Stimulated activated CD8-positive, alpha-beta memory T cell treated with anti-CD3 and anti-CD28 coated beads, Interleukin-2, amount 100 ng/mL, for 1 hour (primary cell): ENCODE results near the gene TRIM66.

Experiments used
- DNase-seq, 2 donors: peaks; one replicate each; pipeline ENCODE4 v3.0.0-alpha.2; 2020; ENCODE audit warnings: low read depth in 2 of 2

TRIM66 gene

DNA sequence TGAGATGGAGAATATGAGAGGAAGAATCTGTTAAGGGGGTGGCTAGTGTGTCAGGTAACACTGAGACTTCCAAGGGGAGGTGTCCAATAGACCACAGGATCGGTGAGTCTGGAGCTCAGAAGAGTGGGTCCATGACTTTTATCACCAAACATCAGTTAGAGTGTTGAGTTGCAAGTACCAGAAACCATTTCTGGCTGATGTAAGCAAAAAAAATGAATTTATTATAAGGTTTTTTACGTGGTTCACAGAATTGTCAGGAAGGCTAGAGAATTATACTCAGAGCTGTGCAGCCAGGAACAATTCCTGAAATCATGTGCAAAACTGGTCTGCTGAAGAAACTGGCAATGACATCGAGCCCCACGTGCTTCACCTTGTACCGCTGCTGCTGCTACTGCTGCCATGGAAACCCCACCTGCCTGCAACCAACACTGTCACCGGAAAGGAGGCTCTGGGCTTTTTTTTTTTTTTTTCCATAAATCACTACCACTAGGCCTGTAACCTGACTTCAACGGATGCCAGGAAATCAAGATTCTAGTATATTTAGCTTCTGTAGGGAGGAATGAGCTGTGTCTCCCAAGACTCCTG is 71.8 kb downstream of the TRIM66 start:
- DNase-seq: no peak

DNA sequence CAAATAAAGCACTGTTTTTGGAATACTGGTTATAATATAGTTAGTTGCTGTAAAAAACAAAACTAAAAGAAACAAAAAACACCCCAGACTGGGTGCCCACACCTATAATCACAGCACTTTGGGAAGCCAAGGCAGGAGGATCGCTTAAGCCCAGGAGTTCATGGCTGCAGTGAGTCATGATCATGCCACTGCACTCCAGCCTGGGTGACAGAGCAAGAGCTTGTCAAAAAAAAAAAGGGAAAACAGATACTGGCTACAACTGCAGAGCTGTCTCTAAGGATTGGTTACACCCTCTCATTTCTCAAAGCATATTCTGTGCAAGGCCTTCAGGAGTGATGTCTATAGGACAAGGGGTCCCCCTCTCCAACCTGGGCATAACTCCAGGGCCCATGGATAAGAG is 73.8 kb downstream of the TRIM66 start:
- no peak for DNase-seq

DNA sequence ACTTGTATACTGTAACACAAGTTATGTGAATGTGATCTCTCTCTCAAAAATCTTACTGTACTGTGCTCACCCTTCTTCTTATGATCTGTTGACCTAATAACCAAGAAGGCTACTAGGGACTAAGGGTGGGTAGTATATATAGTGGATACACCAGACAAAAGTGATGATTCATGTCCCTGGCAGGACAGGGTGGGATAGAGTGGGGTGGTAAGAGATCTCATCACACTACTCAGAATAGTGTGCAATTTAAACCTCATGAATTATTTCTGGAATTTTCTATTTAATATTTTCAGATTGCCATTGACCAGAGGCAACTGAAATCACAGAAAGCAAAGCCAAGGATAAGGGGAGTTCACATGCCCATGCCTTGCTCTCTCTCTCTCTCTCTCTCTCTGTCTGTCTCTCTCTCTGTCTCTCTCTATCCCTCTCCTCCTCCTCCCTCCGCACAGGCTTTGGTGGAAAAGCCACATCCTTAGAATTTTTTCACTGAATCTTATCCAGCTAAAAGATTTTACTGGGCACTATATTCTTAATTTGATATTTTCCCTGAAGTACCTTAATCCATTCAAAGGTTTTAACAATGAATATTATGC is 76.4 kb downstream of the TRIM66 start:
- no peak for DNase-seq

- no peak for DNase-seq
These were observed 78.3 kb downstream of the TRIM66 start for GRCh38 chr11:8604078-8604723.

- DNase-seq: no peak
These were observed 78.8 kb downstream of the TRIM66 start for GRCh38 chr11:8603696-8604077.

- no peak for DNase-seq
These were observed 80.9 kb downstream of the TRIM66 start for GRCh38 chr11:8601376-8602133.

DNA sequence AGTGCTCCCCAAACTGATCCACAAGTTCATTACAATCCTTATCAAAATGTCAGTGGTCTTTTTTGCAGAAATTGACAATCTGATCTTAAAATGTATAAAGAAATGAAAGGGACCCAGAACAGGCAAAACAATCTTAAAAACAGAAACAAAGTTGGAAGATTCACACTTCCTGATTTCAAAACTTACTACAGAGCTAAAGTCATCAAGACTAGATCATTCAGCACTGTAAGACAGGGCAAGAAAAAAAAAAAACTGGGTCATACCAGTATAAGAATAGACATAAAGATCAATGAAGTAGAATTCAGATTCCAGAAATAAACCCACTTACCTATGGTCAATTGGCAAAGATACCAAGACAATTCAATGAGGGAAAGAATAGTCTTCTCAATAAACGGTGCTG is 84.0 kb downstream of the TRIM66 start:
- no peak for DNase-seq

DNA sequence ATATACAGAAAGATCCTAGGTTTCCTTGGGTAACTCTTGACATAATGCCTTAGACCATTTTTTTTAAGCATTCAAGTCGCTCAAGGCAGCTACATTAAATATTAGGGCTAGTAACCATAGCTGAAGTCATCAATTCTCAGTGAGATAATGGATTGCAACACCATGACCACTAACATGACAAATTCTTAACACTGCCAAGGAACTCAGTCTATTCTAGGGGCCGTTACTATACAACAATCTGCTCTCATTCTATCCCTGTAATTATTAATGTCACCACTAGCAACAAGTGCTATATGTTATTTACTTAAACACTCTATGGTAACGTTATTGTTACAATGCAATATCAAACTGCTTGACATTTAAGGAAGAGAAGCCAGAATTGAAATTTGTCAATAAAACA is 85.3 kb downstream of the TRIM66 start:
- DNase-seq: no peak

GRCh38 chr11:8596504-8597046 is 85.9 kb downstream of the TRIM66 start:
- no peak for DNase-seq

GRCh38 chr11:8593935-8594909 is 88.2 kb downstream of the TRIM66 start, which contains the start of gene STK33:
Gene STK33 (minus strand): TSS chr11:8594228. CDS start chr11:8474905, 119,323 bp downstream.
- DNase-seq: peak in 1 of 2 donors; percentile 4

DNA sequence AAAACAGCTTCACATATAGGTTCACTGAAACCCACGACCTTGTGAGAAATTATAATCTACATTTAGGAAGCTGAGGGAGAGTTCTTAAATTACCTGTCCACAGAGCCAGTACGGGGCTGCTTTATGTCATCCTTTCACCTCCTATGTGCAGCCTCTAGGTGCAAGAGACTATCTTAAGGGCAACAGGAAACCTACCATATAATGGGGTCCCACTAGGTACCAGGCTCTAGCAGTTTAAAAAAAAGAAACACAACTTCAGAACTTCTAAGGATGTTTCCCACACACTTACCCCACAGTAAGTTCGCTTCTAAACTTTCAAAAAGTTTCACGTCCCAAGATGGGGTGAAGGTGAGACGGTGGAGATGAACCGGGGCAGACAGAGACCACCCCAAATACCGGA is 89.0 kb downstream of the TRIM66 start:
- no peak for DNase-seq

DNA sequence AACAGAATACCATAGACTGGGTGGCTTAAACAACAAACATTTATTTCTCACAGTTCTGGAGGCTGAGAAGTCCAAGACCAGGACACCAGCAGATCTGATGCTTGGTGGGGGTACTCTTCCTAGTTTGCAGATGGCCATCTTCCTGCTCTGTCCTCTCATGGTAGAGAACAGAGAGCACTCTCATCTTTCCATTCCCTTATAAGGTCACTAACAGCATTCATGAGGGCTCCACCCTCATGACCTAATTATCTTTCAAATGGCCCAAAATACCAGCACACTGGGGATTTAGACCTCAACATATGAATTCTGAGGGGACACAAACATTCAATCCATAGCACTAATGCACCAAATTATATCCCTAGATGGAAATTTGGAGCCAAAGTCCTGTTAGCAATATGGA is 94.5 kb downstream of the TRIM66 start:
- no peak for DNase-seq

- DNase-seq: no peak
These were observed 95.7 kb downstream of the TRIM66 start for GRCh38 chr11:8586805-8587204.

DNA sequence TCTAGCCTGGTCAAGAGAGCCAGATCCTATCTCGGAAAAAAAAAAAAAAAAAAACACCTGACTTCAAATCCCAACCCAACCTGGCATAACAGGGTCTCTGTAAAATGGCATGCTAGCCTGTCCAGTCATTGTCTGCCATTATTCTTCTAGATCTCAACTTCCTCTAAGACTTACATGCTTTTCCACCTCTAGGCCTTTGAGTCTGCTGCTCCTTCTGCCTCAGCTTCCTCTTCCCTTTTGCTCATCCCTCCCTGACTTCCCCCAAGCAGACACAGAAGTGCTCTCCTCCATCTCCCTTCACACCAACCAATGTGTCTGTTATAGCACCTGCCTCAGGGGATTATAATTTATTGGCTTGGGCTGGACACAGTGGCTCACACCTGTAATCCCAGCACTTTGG is 96.3 kb downstream of the TRIM66 start:
- DNase-seq: no peak

DNA sequence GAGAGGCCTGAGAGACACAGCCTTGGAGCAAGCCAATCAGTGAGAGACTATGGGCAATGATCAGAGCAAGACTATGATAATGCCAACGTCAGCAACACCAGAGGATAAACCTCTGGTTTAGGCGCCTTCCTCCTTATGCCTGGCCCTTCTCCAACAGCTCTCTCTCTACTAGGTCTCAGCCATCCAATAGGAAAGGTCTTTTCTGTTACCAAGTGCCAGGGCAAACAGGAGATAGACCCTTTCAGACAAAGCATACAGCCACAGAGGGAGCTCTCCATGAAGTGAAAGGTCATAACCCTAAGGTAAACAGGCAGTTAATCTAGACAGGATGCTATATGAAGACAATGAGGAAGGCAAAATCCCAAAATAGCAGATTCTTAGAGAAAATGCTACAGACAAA is 98.0 kb downstream of the TRIM66 start:
- no peak for DNase-seq

GRCh38 chr11:8584082-8584481 is 98.4 kb downstream of the TRIM66 start:
- DNase-seq: no peak

DNA sequence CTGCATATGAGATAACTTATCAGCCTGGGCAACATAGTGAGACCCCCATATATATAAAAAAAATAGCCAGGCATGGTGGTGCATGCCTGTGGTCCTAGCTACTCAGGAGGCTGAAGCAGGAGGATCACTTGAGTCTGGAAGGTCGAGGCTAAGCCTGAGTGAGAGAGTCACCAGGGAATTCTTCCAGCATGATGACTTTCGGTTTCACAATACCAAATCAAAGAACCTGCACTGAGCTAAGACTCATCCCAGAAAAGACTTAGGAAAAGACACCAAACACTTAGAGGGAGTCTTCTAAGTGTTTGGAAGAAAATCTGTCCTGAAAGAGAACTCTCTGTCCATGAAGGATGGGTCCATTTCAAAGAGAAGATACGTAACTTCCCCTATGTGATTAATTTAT is 101.2 kb downstream of the TRIM66 start:
- DNase-seq: no peak

- no peak for DNase-seq
These were observed 104.5 kb downstream of the TRIM66 start for GRCh38 chr11:8577791-8578581.

DNA sequence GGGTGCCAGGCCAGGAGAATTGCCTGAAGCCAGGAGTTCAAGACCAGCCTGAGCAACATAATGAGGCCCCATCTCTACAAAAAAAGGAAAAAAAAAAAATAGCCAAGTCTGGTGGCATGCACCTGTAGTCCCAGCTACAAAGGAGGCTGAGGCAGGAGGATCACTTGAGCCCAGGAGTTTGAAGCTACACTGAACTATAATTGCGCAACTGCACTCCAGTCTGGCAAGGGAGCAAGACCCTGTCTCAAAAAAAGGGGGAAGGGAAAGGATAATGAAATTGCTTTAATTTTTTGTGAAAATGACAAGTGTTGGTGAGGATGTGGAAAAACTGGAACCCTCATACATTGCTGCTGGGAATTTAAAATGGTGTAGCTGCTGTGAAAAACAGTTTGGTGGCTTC is 107.7 kb downstream of the TRIM66 start:
- DNase-seq: no peak

GRCh38 chr11:8573777-8574176 is 108.7 kb downstream of the TRIM66 start:
- DNase-seq: no peak
